ENCODE measurements around the gene NLRP12.
"Not testable (repeated sequence)": the region's sequence is repeated elsewhere in the genome, so short reads cannot be mapped to it uniquely, and the experiment has no call there.

NLRP12 gene

DNA sequence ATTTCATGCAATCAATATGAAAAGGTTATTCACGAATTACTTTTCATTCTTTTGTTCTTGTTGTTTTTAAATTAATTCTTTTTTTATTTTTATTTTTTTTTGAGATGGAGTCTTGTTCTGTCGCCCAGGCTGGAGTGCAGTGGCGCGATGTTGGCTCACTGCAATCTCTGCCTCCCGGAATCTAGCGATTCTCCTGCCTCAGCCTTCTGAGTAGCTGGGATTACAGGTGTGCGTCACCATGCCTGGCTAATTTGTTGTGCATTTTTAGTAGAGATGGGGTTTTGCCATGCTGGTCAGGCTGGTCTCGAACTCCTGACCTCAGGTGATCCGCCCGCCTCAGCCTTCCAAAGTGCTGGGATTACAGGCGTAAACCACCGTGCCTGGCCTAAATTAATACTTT lies 16.1 kb upstream of the NLRP12 start:
- not testable (repeated sequence) for DNase-seq (ENCODE audit: low read depth in 2 of 2, low spot score in 1 of 2)

DNA sequence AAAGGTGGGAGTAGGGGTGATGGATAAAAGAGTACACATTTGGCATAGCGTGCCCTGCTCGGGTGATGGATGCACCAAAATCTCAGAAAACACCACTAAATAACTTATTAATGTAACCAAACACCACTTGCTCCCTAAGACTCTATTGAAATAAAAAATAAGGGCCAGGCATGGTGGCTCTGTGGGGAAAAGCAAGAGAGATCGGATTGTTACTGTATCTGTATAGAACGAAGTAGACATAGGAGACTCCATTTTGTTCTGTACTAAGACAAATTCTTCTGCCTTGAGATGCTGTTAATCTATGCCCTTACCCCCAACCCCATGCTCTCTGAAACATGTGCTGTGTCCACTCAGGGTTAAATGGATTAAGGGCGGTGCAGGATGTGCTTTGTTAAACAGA lies 14.3 kb upstream of the NLRP12 start:
- not testable (repeated sequence) for DNase-seq (ENCODE audit: low read depth in 2 of 2, low spot score in 1 of 2)

DNA sequence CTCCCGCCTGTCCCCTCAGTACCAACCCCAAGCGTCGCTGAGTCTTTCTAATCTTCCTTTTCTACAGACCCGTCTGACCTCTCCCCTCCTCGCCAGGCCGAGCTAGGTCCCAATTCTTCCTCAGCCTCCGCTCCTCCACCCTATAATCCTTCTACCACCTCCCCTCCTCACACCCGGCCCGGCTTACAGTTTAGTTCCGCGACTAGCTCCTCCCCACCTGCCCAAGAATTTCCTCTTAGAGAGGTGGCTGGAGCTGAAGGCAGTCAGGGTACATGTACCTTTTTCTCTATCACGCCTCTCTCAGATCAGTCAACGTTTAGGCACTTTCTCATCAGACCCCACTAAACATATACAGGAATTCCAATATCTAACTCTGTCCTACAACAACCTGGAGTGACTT lies 8.7 kb upstream of the NLRP12 start:
- DNase-seq (ENCODE audit: low read depth in 2 of 2, low spot score in 1 of 2), result not testable (repeated sequence)

DNA sequence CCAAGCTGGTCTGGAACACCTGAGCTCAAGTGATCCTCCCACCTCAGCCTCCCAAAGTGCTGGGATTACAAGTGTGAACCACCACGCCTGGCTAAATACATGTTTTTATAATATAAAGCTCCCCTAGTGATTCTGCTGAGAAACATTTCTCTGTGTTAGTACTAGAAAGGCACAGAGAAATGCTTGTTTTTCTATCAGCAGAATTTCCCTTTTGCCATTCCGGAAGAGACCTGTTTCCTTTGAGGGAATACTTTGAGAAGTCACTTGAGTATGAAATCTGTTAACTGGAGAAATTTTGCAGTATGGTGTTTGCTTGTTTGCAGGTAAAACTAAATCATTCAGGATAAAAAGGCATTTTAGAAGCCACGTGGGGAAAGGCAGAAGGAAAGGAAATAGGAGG lies 4.4 kb upstream of the NLRP12 start:
- no peak for DNase-seq (ENCODE audit: low read depth in 2 of 2, low spot score in 1 of 2)

- no peak for DNase-seq (ENCODE audit: low read depth in 2 of 2, low spot score in 1 of 2)
Observed at GRCh38 chr19:53826876-53827275, 2.8 kb upstream of the NLRP12 start.

- DNase-seq (ENCODE audit: low read depth in 2 of 2, low spot score in 1 of 2), result no peak
Observed at GRCh38 chr19:53823380-53824120, 564 bp downstream of the NLRP12 start.

DNA sequence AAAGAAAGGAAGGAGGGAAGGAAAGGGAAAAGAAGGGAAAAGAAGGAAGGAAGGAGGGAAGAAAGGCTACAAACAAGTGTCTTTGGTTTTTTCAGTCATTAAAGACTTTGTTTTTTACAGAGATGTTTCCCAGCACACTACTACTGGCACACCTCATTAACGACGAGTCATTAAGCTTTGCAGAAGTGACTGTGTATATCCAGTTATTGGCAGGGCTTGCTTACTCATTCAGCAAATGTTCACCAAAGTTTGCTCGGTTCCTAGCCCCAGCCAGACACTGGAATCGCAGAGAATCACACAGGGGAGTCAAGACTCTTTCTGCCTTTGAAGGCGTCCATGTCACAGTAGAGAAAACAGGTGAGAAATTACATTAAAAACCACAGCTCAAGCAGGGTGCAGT lies 4.3 kb downstream of the NLRP12 start:
- no peak for DNase-seq (ENCODE audit: low read depth in 2 of 2, low spot score in 1 of 2)

DNA sequence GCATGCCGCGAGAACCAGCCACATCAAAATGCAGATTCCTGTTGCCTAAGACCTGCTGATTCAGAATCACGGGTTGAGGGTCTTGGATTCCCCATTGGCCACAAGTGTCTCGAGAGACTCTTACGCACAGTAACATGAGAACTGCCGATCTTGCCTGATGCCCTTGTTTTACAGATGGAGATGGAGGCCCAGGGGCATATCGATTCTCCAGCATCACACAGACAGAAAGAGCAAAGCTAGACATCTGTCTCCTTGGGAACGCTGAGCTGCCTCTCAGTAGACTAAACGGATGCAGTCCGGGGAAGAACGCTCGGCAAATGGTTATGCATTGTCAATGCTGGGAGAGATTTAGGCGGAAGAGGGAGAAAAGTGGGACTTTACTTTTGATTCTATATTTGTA lies 5.4 kb downstream of the NLRP12 start:
- DNase-seq (ENCODE audit: low read depth in 2 of 2, low spot score in 1 of 2), result no peak

GRCh38 chr19:53813996-53814395 lies 10.1 kb downstream of the NLRP12 start:
- DNase-seq (ENCODE audit: low read depth in 2 of 2, low spot score in 1 of 2), result no peak

DNA sequence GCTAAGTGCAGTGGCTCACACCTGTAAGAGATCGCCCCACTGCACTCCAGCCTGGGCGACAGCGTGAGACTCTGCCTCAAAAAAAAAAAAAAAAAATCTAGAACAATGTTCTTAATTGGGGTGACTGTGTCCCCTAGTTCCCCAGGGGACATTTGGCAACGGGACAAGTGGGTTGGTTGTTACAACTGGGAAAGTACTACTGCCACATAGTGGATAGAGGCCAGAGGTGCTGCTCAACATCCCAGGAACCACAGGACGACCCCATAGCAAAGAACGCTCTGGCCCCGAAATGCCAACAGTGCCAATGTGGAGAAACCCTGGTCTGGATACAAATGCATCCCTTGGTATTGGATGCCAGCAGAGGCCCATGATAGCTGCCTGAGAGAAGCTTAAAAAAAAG lies 11.8 kb downstream of the NLRP12 start:
- no peak for DNase-seq (ENCODE audit: low read depth in 2 of 2, low spot score in 1 of 2)

DNA sequence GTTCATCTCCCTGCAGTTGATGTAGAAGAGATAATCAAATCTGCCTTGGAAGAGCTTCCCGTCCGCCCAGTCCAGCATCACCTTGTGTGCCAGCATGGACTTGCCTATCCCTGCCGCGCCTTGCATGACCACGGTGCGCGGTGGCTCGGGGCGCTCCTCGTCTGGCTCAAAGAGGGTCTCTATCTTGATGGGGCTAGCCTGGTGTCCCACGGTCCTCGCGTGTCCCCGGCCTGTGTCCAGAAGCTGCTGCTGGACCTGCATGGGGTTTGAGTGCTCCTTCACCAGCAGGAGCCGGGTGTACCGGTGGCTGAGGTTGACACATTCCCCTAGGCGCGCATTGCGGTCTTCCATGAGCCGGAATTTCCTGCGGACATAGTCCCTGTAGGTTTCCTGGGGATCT lies 13.2 kb downstream of the NLRP12 start:
- DNase-seq (ENCODE audit: low read depth in 2 of 2, low spot score in 1 of 2), result no peak

GRCh38 chr19:53810187-53810546 lies 13.9 kb downstream of the NLRP12 start:
- no peak for DNase-seq (ENCODE audit: low read depth in 2 of 2, low spot score in 1 of 2)

DNA sequence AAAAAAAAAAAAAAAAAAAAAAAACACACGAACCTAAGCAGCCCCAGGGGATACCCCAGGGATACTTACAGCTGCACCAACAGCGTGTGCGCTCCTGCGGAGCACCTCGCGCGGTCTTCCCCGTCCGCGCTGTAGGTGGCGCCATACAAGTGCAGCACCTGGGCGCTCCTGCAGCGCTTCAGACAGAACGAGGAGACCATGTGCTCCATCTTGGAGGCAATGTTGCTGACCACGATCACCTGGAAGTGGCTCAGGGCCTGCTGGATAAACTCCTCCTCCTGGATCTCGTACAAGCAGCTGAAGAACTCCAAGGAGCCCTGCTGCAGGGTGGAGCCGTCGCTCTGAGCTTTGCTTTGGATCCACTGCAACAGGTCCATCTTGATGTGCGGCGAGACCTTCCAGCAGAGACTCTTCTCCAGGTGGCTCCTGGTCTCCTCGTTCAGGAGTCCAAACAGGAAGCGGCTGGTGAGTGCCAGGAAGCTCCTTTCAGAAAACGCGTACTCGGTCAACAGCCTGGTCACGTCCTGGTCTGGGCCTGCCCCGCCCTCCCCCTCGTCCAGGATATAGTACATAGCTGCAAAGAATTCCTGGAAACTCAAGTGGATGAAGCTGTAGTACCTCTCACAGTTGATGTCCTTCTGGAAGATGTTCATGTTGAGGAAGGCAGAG lies 14.5 kb downstream of the NLRP12 start:
- DNase-seq (ENCODE audit: low read depth in 2 of 2, low spot score in 1 of 2), result no peak

DNA sequence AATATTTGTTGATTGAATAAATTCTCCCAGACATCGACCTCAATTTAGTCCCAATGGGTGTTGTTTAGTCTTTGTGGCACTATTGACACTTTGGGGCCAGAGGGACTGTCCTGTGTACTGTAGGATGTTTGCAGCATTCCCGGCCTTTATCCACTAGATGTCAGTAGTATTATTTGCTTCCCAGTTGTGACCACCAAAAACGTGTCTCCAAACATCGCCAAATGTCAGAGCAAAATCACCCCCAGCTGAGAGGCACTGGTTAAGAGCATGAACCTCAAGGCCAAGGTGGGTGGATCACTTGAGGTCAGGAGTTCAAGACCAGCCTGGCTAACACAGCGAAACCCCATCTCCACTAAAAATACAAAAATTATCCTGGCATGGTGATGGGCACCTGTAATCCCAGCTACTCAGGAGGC lies 15.4 kb downstream of the NLRP12 start:
- no peak for DNase-seq (ENCODE audit: low read depth in 2 of 2, low spot score in 1 of 2)

DNA sequence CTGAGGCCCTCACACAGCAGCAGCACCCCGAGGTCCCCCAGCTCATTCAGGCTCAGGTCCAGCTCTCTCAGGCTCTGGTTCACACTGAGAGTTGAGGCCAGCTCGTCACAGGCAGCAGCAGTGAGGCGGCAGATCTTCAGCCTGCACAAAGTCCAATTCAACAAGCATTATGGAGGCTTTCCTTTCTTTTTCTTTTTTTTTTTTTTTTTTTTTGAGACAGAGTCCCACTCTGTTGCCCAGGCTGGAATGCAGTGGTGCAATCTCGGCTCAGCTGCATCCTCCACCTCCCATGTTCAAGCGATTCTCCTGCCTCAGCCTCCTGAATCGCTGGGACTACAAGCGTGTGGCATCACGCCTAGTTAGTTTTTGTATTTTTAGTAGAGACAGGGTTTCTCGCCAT lies 22.9 kb downstream of the NLRP12 start:
- no peak for DNase-seq (ENCODE audit: low read depth in 2 of 2, low spot score in 1 of 2)

DNA sequence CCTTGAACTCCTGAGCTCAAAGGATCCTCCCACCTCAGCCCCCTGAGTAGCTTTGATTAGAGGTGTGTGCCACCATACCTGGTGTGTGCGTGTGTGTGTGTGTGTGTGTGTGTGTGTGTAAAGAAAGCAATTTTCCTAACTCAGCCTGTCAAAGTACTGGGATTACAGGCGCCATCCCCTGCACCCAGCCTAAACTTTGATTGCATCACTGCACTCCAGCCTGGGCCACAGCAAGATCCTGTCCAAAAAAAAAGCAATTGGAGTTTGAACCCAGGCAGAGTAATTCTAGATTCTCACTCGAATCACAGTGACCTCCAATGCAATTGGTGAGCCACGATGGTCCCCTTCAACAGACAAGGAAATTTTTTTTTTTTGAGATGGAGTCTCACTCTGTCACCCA lies 29.1 kb downstream of the NLRP12 start:
- DNase-seq (ENCODE audit: low read depth in 2 of 2, low spot score in 1 of 2), result no peak

GRCh38 chr19:53792721-53793433 lies 31.2 kb downstream of the NLRP12 start:
- peak; percentile 46 to 50 for DNase-seq (ENCODE audit: low read depth in 2 of 2, low spot score in 1 of 2)

DNA sequence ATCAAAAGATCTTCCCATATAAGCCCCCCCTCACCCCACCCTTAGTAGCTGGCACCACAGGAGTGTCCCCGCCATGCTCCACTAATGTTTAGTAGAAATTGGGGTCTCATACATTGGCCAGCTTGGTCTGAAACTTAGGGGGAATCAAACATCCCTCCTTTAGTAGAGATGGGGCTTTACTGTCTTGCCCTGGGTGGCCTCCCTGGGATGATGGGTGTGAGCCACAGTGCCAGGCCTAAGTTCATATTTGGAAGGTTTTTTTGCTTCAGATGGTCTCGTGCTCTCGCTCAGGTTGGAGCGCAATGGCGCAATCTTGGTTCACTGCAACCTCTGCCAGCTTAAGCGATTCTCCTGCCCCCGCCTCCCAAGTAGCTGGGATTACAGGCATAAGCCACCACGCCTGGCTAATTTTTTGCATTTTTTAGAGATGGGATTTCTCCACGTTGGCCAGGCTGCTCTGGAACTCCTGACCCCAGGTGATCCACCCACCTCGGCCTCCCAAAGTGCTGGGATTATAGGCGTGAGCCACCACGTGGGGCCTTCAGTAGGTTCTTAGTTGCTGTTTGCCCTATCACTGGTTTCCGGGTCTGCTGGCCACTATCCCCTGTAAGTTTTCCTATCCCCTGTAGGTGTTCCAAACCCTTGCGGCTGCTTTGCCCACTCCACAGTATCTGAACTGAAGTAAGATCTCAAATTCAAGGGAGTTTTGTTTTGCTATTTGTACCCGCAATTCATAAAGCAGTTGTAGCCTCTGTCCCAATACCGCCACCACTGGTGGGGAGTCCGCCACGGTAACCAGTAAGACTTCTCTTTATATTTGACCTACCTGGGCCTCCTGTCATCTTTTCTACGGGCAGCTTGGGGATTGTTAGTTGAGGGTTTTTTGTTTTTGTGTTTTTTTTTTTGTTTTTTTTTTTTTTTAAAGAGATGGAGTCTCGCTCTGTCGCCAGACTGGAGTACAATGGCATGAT lies 34.1 kb downstream of the NLRP12 start:
- no peak for DNase-seq (ENCODE audit: low read depth in 2 of 2, low spot score in 1 of 2)

DNA sequence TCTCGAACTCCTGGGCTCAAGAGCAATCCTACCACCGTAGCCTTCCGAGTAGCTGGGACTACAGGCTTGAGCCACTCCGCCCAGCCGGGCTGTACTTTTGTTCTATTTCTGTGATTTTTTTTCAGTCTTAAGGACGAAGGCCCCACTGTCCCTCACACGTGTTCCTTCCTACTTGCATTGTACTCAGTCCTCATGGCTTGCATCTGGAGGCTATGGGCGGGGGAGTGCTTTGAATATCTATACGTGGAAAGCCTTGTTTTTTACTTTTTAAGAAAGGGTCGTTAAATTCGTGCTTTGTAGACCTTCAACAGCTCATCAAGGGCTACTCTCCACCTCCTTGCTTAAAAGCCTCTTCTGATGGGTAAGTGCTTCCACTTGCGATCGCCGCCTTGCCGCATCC lies 36.8 kb downstream of the NLRP12 start:
- DNase-seq (ENCODE audit: low read depth in 2 of 2, low spot score in 1 of 2), result no peak

- DNase-seq (ENCODE audit: low read depth in 2 of 2, low spot score in 1 of 2), result no peak
Observed at GRCh38 chr19:53786744-53787143, 37.4 kb downstream of the NLRP12 start.

GRCh38 chr19:53785196-53785889 lies 38.8 kb downstream of the NLRP12 start:
- DNase-seq (ENCODE audit: low read depth in 2 of 2, low spot score in 1 of 2), result no peak
